Measurements from ENCODE around the gene ST6GAL1.

DNA sequence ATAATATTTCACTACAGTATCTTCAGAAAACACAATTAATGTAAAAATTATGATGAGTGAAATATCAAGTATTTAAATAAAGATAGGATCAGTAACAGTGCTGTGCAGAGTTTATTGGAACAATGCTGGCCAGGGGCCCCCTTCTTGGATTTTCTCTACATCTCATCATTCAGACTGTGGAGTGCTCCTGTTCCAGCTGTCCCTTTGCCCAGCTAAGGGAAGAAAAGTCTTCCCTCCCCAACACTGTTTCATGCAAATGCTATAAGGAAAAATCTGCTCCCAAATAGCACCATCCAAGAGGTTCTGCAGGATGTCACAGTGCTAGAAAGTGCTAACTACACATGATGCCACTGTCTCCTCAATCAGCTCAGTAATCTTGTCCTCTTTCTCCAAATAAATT is 144.5 kb downstream of the ST6GAL1 start:
- TF ChIP-seq, protein P1, sequence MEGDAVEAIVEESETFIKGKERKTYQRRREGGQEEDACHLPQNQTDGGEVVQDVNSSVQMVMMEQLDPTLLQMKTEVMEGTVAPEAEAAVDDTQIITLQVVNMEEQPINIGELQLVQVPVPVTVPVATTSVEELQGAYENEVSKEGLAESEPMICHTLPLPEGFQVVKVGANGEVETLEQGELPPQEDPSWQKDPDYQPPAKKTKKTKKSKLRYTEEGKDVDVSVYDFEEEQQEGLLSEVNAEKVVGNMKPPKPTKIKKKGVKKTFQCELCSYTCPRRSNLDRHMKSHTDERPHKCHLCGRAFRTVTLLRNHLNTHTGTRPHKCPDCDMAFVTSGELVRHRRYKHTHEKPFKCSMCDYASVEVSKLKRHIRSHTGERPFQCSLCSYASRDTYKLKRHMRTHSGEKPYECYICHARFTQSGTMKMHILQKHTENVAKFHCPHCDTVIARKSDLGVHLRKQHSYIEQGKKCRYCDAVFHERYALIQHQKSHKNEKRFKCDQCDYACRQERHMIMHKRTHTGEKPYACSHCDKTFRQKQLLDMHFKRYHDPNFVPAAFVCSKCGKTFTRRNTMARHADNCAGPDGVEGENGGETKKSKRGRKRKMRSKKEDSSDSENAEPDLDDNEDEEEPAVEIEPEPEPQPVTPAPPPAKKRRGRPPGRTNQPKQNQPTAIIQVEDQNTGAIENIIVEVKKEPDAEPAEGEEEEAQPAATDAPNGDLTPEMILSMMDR (IDR thresholded peaks at IDR 0.05), result no peak
- TF ChIP-seq POLR2A (IDR thresholded peaks at IDR 0.05), result no peak
